DND-41 (cell line): ENCODE measurements around the gene POSTN.

Experiments
- ATAC-seq: fragments of 200-7000 bp; cut with Tn5 transposase; 3 replicates; pipeline ENCODE4 v1.9.1; 2021; ENCODE audit warnings: low read depth; ENCODE audit not compliant: insufficient read depth
- DNase-seq: peaks from one replicate; pipeline ENCODE4 v3.0.0-alpha.2; 2020
- H2AFZ ChIP-seq: 2 replicates; pipeline ENCODE4 v1.6.0; 2012; ENCODE audit warnings: low read depth, low read length
- H3K27ac ChIP-seq: 2 replicates; pipeline ENCODE4 v1.5.1; 2012; ENCODE audit warnings: low read length, inconsistent platforms
- H3K27me3 ChIP-seq: fragments of 200-600 bp; sonication (generic); 2 replicates; pipeline ENCODE4 v1.6.0; 2012; ENCODE audit warnings: low read length, mild to moderate bottlenecking, inconsistent platforms; ENCODE audit not compliant: insufficient read depth, poor library complexity
- H3K36me3 ChIP-seq: 2 replicates; pipeline ENCODE4 v1.5.1; 2012; ENCODE audit warnings: low read length, inconsistent platforms; ENCODE audit not compliant: insufficient read depth
- H3K4me1 ChIP-seq: 2 replicates; pipeline ENCODE4 v1.5.1; 2012; ENCODE audit warnings: mild to moderate bottlenecking, low read length; ENCODE audit not compliant: insufficient read depth
- H3K4me2 ChIP-seq: 2 replicates; pipeline ENCODE4 v1.6.0; 2012; ENCODE audit warnings: mild to moderate bottlenecking, moderate library complexity, low read length, inconsistent platforms; ENCODE audit not compliant: insufficient read depth
- H3K4me3 ChIP-seq, 2 experiments: fragments of 200-600 bp in 1 of 2; shearing (Covaris generic) in 1 of 2; 2 replicates each; pipeline ENCODE4 v1.5.1; 2012 to 2016; ENCODE audit warnings: inconsistent platforms in 2 of 2, low read length in 2 of 2, mild to moderate bottlenecking in 2 of 2, low read depth in 1 of 2, moderate library complexity in 1 of 2
- H3K79me2 ChIP-seq: 2 replicates; pipeline ENCODE4 v1.6.0; 2012; ENCODE audit warnings: low read length, inconsistent platforms; ENCODE audit not compliant: insufficient read depth
- H3K9ac ChIP-seq: 2 replicates; pipeline ENCODE4 v1.6.0; 2012; ENCODE audit warnings: low read depth, mild to moderate bottlenecking, inconsistent platforms, low read length, moderate library complexity
- H3K9me3 ChIP-seq: 2 replicates; pipeline ENCODE4 v1.5.1; 2012; ENCODE audit warnings: low read length, moderate library complexity, mild to moderate bottlenecking, inconsistent platforms; ENCODE audit not compliant: insufficient read depth, severe bottlenecking
- H4K20me1 ChIP-seq: 2 replicates; pipeline ENCODE4 v1.6.0; 2012; ENCODE audit warnings: low read length; ENCODE audit not compliant: insufficient read depth
- EZH2 ChIP-seq: IDR thresholded peaks from 3 replicates; pipeline ENCODE4 v1.6.1; 2012; ENCODE audit warnings: borderline replicate concordance, low read depth, mild to moderate bottlenecking, moderate library complexity, low read length, inconsistent platforms; ENCODE audit not compliant: severe bottlenecking
- TF ChIP-seq, protein P1 (sequence below): IDR thresholded peaks from 2 replicates; pipeline ENCODE4 v1.5.1; 2012; ENCODE audit warnings: borderline replicate concordance, low read length, moderate library complexity, mild to moderate bottlenecking; ENCODE audit not compliant: poor library complexity, severe bottlenecking; ENCODE audit errors: extremely low read depth

The POSTN gene

DNA sequence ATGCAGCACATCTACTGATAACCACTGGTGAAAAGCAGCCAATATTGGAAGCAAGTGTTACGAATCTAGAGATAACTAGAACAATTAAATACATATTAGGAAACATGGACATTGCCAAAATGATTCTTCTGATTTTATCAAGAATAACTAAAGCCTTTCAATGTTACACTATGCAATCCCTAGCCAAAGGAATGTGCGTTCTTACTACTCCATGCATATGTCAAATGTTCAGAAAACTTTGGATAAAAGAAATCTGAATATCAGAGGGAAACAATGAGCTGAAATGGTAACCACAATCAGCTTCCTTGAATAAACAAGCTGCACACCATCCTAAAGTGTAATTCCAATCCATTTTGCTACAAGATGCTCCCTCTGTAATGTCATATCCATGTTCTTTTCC, 951 bp upstream of the POSTN start:
- Histone ChIP-seq H3K27ac (no peak overlapping the region), H3K27me3 (no peaks in the 10 kb centered on the region), H3K4me2 (no peak overlapping the region), H4K20me1 (no peaks in the 10 kb centered on the region), H3K79me2 (no peaks in the 10 kb centered on the region), H3K4me3 (no peak overlapping the region), H3K9me3 (no peaks in the 10 kb centered on the region), H3K4me1 (no peaks in the 10 kb centered on the region), H3K9ac (no peak overlapping the region), H3K36me3 (no peaks in the 10 kb centered on the region), H2AFZ (no peak overlapping the region)
- no peak for ATAC-seq
- TF ChIP-seq, protein P1, sequence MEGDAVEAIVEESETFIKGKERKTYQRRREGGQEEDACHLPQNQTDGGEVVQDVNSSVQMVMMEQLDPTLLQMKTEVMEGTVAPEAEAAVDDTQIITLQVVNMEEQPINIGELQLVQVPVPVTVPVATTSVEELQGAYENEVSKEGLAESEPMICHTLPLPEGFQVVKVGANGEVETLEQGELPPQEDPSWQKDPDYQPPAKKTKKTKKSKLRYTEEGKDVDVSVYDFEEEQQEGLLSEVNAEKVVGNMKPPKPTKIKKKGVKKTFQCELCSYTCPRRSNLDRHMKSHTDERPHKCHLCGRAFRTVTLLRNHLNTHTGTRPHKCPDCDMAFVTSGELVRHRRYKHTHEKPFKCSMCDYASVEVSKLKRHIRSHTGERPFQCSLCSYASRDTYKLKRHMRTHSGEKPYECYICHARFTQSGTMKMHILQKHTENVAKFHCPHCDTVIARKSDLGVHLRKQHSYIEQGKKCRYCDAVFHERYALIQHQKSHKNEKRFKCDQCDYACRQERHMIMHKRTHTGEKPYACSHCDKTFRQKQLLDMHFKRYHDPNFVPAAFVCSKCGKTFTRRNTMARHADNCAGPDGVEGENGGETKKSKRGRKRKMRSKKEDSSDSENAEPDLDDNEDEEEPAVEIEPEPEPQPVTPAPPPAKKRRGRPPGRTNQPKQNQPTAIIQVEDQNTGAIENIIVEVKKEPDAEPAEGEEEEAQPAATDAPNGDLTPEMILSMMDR = no peak
- TF ChIP-seq EZH2 = no peak
- DNase-seq = no peak

DNA sequence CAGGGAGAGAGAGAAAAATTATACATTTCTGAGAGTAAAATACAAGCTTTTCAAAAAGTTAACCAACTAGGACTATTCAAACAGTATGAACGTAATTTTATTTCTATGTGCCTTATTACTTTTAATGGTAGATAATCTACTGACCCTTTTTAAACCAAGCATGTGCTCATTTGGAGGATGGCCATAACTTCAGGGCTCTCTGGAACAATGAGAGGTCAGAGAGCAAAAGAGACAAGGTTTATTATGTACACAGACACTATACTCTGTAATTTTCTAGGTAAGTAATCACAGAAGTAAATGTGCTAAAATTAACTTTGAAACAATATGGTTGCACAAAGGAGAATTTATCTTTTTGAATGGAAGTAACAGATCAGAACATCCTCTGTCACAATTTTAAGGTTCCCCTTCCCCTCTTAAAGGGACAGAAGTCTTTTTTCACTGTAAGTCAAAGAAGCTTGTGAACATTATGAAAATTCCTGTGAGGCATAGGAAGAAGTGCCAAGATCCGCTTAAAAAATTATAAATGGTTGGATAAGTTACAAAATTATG, 1.0 kb downstream of the POSTN start:
- Histone ChIP-seq H3K36me3 (no peaks in the 10 kb centered on the region), H3K9ac (no peak overlapping the region), H3K4me2 (no peak overlapping the region), H3K27me3 (no peaks in the 10 kb centered on the region), H3K27ac (no peak overlapping the region), H3K4me1 (no peaks in the 10 kb centered on the region), H4K20me1 (no peaks in the 10 kb centered on the region), H3K9me3 (no peaks in the 10 kb centered on the region), H3K79me2 (no peaks in the 10 kb centered on the region), H3K4me3 (no peak overlapping the region), H2AFZ (no peak overlapping the region)
- no peak for TF ChIP-seq EZH2
- TF ChIP-seq, protein P1 = no peak
- no peak for DNase-seq
- no peak for ATAC-seq

DNA sequence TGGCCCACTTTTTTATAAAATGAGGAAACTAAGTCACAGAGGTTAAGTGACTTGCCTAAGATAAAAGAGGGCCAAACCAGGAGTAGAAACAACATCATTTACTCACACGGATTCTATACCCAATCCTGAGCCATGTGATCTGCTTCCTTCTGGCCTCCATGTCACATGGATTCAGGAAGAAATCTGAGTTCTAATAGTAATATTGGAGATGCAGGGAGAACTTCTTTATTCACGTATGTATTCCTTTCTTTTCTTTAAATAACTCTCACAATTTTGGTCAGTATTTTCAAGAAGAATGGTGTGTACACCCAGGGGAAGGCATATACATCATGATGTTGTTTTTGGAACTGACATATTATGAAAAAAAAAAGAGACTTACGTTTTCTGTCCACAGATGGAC, 1.8 kb downstream of the POSTN start:
- H3K4me1 ChIP-seq = no peaks in the 10 kb centered on the region
- no peaks in the 10 kb centered on the region for H3K9me3 ChIP-seq
- TF ChIP-seq, protein P1 = no peak
- TF ChIP-seq EZH2 = no peak
- no peak overlapping the region for H3K9ac ChIP-seq
- DNase-seq (no peak), ATAC-seq (no peak)
- no peak overlapping the region for H3K4me2 ChIP-seq
- H3K27me3 ChIP-seq = no peaks in the 10 kb centered on the region
- H4K20me1 ChIP-seq = no peaks in the 10 kb centered on the region
- H3K36me3 ChIP-seq = no peaks in the 10 kb centered on the region
- no peak overlapping the region for H2AFZ ChIP-seq
- no peak overlapping the region for H3K27ac ChIP-seq
- H3K79me2 ChIP-seq = no peaks in the 10 kb centered on the region
- no peak overlapping the region for H3K4me3 ChIP-seq

DNA sequence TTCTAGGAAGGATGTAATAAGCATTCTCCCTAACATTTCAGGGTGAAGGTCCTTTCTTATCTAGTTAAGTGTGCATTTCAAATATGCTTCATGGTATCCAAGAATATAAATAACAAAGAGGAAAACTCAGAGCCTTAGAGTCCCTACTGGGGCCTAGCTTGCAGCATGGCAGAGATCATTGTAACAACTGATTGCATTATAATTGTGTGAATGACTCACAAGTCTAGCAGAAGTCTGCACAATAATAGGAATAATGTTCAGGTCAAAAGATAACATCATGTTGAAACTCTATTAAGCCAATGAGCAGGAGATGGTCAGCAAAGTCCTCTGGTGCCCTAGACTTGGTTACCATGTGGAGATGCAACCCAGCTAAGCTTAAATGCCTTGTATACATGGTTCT, 3.4 kb downstream of the POSTN start:
- no peaks in the 10 kb centered on the region for H3K9me3 ChIP-seq
- H2AFZ ChIP-seq = no peak overlapping the region
- no peak for DNase-seq
- no peak overlapping the region for H3K4me2 ChIP-seq
- no peak for TF ChIP-seq EZH2
- TF ChIP-seq, protein P1 = no peak
- H3K4me1 ChIP-seq = no peaks in the 10 kb centered on the region
- H3K9ac ChIP-seq = no peak overlapping the region
- ATAC-seq = no peak
- H3K79me2 ChIP-seq = no peaks in the 10 kb centered on the region
- no peaks in the 10 kb centered on the region for H3K27me3 ChIP-seq
- no peak overlapping the region for H3K4me3 ChIP-seq
- H4K20me1 ChIP-seq = no peaks in the 10 kb centered on the region
- no peak overlapping the region for H3K27ac ChIP-seq
- H3K36me3 ChIP-seq = no peaks in the 10 kb centered on the region
